Epithelial cell of proximal tubule (primary cell): ENCODE data around the gene HRH1. TPM values are rescaled to one million over a fixed set of nuclear protein-coding genes. Genes with fewer than 3 reads are reported as not detected.
"Not testable (repeated sequence)": the region's sequence is repeated elsewhere in the genome, so short reads cannot be mapped to it uniquely, and the experiment has no call there.

Source experiments
- DNase-seq: peaks from one replicate; pipeline ENCODE4 v3.0.0-alpha.2; 2011; ENCODE audit warnings: low read depth
- H3K4me3 ChIP-seq: 2 replicates; pipeline ENCODE4 v1.5.1; 2011; ENCODE audit warnings: low read depth, mild to moderate bottlenecking, low read length
- CTCF ChIP-seq: conservative IDR thresholded peaks from 2 replicates; pipeline ENCODE4 v1.5.1; 2012; ENCODE audit warnings: low read depth, mild to moderate bottlenecking, low read length
- total RNA-seq: library from RNA; depleted of rRNA; stranded (reverse); fragments of >200 nt; gene quantifications from 2 replicates; pipeline ENCODE4 v1.2.3, GENCODE V29; 2015

The HRH1 gene
- total RNA-seq, 1 donor from 2014 or later: 3.1 TPM

DNA sequence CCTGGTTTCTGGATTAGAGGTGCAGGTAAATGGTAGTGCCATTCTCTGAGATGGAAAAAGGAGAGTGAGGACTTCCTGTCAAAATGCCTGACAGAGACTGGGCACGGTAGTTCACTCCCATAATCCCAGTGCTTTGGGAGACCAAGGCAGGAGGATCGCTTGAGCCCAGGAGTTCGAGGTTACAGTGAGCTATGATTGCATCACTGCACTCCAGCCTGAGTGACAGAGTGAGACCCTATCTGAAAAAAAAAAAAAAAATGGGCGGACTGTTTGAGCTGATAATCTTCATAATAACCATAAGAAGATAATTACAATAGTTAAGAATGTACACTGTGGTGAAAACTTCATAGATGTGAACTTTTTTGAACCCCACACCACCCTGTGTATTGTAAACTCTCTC, 44.2 kb downstream of the HRH1 start:
- DNase-seq: no peak
- no peak overlapping the region for H3K4me3 ChIP-seq
- no peak for TF ChIP-seq CTCF

GRCh38 chr3:11199902-11200845, 45.9 kb downstream of the HRH1 start:
- no peak for TF ChIP-seq CTCF
- no peak overlapping the region for H3K4me3 ChIP-seq
- DNase-seq: no peak

- no peak for DNase-seq
- TF ChIP-seq CTCF: no peak
- H3K4me3 ChIP-seq: no peak overlapping the region
These were observed 47.1 kb downstream of the HRH1 start for GRCh38 chr3:11201251-11202019.

DNA sequence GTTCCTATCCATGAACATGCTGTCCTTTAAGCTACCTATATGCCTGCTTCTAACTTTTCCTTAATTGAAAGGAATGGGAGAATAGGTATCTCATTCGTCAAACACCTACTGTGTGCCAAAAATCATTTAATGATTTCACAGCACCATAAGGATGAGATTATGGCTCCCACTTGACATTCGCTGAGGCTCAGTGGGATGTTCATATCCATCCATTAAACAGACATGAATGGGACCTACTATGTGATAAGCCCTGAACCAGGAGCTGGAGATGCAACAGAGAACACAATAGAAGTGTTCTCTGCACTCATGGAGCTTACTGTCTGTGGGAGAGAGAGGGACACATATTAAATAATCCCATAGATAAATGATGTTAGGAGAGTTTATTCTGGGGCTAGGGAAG, 49.7 kb downstream of the HRH1 start:
- no peak for TF ChIP-seq CTCF
- H3K4me3 ChIP-seq: no peak overlapping the region
- DNase-seq: no peak

- DNase-seq: no peak
- no peak for TF ChIP-seq CTCF
- no peak overlapping the region for H3K4me3 ChIP-seq
These were observed 50.5 kb downstream of the HRH1 start for GRCh38 chr3:11204697-11205348.

DNA sequence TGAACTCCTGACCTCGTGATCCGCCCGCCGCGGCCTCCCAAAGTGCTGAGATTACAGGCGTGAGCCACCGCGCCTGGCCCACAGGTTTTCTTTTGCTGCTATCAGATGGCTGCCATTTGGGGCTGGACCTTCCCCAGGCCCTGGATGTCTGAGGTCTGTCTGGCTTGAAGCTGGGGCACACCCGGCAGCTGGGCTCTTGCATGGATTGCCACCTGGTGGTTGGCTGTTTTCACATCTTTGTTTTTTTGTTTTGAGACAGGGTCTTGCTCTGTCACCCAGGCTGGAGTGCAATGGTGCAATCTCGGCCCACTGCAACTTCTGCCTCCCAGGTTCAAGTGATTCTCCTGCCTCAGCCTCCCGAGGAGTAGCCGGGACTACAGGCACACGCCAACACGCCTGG, 51.6 kb downstream of the HRH1 start:
- not testable (repeated sequence) for H3K4me3 ChIP-seq, DNase-seq
- TF ChIP-seq CTCF: peak; percentile 35
